CD4-positive, alpha-beta T cell treated with Interleukin-6 for 4 hours (primary cell): ENCODE results near the gene TCAP.
"Not testable (repeated sequence)": the region's sequence is repeated elsewhere in the genome, so short reads cannot be mapped to it uniquely, and the experiment has no call there.

ENCODE experiments used
- DNase-seq: peaks from one replicate; pipeline ENCODE4 v3.0.0-alpha.2; 2020; ENCODE audit warnings: mixed read lengths

The TCAP gene

GRCh38 chr17:39684369-39685192 lies 19.4 kb downstream of the TCAP start:
- no peak for DNase-seq

GRCh38 chr17:39687101-39687545 lies 22.0 kb downstream of the TCAP start:
- no peak for DNase-seq

DNA sequence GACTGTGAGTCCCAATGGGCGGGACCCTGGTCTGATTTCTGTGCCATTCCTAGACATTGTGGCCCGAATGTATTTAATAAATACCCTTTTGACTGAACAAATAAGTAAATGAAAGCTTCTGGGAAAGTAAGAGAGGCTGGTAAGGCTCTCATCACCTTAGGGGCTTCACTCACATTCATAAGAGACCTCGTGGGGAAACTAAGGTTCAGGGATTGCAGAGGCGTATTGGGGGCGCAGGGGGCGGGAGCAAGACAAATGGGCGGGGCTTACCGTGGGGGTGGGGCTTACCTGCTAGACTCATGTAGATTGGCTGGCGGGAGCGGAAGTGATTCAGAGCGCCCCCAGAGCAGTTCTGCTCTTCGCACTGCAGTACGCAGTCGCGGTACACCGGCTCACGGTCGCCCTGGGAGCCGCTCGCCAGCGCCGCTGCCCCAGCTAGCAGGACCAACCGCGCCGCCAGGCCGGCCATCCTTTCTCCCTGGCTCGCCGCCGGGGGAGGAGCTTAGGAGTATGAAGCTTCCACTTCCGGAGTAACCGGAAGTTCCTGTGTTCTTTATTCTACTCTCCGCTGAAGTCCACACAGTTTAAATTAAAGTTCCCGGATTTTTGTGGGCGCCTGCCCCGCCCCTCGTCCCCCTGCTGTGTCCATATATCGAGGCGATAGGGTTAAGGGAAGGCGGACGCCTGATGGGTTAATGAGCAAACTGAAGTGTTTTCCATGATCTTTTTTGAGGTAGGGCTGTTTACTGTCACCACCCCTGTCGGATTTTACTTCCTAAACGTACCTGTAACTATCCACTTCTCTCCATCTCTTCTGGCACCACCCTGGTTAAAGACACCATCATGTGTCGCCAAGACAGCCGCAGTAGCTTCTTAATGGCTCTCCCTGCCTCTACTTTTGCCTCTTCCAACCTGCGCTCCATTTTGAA lies 22.7 kb downstream of the TCAP start, which contains the start of gene PGAP3:
PGAP3 (minus strand) TSS at position 512 of the 929 bp plus-strand sequence; CDS start at position 469, 43 bp downstream.
- DNase-seq, result peak; percentile 87

GRCh38 chr17:39688475-39688835 lies 23.3 kb downstream of the TCAP start:
- DNase-seq, result no peak

- no peak for DNase-seq
These were observed 23.8 kb downstream of the TCAP start for GRCh38 chr17:39688945-39689344.

DNA sequence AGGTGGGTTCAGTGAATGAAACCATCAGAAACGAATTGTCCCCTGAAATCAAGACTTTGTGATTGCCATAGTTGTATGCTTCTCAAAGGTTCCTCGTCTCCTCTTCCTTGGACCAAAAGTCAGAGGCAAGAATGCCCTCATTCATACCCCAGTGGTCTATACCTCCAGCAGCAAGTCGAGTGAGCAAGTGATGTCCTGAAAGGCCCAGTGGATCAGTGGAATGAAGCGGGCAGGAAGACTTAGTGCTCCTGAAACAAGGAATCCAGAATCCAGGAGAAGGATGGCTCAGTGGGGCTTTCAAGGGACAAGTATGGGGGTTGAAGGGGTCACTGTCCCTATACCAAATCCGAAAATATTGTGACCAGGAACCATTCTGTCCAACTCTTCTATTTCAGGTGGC lies 29.4 kb downstream of the TCAP start:
- no peak for DNase-seq

DNA sequence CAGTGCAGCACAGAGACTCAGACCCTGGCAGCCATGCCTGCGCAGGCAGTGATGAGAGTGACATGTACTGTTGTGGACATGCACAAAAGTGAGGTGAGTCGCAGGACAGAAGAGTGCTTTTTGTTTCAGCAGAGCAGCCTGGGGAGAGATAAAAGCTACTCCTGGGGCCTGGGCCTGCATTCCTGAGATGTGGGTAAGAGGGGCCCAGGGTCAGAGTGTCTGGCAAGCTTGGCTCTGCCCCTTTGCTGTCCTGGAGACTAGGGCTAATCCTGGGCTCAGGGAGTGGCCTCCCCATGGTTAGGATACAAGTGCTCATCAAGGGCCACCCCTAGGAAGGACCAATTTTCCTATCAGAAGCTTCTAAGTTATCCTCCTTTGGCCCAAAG lies 29.9 kb downstream of the TCAP start:
- no peak for DNase-seq

- DNase-seq, result no peak
These were observed 31.6 kb downstream of the TCAP start for GRCh38 chr17:39696731-39697130.

DNA sequence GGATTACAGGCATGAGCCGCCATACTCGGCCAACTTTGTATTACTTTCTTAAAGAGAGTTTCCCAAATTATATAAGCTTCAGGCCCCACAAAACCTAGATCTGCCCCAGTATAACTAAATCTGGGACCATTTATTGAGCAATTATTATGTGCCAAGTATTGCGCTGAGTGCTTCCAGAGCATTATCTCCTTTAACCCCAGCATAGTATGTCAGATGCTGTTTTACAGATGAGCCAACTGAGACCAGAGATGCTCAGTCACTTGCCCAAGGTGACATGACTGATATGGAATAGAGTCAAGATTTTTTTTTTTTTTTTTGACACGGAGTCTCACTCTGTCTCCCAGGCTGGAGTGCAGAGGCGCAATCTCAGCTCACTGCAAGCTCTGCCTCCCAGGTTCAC lies 32.8 kb downstream of the TCAP start:
- DNase-seq, result no peak

DNA sequence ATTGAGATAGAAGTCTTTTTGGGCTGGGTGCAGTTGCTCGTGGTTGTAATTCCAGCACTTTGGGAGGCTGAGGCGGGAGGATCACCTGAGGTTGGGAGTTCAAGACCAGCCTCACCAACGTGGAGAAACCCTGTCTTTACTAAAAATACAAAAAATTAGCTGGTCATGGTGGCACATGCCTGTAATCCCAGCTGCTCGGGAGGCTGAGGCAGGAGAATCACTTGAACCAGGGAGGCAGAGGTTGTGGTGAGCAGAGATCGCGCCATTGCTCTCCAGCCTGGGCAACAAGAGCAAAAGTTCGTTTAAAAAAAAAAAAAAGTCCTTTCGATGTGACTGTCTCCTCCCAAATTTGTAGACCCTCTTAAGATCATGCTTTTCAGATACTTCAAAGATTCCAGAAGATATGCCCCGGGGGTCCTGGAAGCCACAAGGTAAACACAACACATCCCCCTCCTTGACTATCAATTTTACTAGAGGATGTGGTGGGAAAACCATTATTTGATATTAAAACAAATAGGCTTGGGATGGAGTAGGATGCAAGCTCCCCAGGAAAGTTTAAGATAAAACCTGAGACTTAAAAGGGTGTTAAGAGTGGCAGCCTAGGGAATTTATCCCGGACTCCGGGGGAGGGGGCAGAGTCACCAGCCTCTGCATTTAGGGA lies 34.1 kb downstream of the TCAP start:
- not testable (repeated sequence) for DNase-seq

DNA sequence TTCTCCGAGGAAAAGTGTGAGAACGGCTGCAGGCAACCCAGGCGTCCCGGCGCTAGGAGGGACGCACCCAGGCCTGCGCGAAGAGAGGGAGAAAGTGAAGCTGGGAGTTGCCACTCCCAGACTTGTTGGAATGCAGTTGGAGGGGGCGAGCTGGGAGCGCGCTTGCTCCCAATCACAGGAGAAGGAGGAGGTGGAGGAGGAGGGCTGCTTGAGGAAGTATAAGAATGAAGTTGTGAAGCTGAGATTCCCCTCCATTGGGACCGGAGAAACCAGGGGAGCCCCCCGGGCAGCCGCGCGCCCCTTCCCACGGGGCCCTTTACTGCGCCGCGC lies 34.6 kb downstream of the TCAP start, which contains the start of gene ERBB2:
ERBB2 (plus strand) TSS at position 247 of the 330 bp plus-strand sequence. CDS start 175 bp downstream, outside the sequence.
- no peak for DNase-seq

- no peak for DNase-seq
These were observed 35.2 kb downstream of the TCAP start for GRCh38 chr17:39700148-39700987.

DNA sequence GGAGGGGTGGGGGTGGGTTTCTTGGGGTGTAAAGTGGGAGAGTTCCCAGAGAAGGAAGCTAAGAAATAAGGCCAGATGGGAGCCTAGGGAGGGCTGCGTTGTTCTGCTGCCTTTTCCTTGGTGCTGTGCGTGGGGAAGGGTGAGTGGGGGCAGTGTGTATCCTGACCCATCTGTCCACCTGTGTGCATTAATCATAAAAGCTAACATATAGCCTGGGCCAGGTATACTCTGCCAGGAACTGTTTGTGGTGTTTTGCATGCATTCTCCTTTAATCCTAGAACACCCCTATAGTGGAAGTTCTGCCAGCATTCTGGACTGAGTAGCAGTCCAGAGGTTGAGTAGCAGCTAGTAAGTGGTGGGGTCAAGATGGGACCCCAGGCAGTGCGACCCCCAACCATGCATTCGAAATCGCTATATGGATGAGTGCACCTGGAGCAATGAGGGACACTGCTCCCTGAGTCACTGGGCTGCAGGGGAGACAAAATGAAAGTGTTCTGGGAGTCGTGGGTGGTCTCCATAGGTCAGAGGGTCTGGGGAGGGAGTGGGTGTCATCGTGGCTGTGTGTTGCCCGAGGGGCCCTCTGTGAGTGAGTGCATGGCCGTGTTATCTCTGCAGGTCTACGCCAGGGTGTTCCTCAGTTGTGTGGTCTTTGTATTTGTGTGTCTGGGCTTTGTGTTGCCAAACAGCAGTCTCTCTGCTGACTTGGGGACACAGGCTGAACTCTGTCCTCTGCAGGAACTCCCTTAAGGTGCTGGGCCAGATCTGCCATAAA lies 36.0 kb downstream of the TCAP start:
- no peak for DNase-seq

DNA sequence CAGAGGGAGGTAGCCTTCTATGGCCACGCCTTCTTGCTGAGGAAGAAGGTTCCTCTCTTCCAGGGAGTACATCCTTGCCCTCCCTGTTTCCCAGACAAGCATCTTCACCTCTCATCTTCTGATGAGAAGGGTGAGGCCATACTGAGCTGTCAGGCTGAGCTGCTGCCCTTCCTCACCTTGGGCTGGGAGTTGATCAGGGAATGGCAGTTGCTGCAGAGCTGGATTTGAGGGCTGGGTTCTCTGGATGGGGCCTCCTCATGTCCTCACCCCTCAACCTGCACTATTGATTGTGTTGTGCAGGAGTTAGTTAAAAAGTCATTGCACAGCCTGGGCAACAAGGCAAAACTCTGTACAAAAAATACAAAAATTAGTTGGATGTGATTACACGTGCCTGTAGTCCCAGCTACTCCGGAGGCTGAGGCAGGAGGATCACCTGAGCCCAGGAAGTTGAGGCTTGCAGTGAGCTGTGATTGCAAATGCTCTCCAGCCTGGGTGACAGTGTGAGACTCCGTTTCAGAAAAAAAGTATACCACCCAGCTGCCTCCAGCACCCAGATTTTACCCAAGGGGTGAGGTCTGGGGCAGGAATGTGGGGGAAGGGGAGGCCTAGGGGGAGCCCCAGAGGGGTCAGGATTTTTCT lies 36.8 kb downstream of the TCAP start:
- DNase-seq, result no peak

DNA sequence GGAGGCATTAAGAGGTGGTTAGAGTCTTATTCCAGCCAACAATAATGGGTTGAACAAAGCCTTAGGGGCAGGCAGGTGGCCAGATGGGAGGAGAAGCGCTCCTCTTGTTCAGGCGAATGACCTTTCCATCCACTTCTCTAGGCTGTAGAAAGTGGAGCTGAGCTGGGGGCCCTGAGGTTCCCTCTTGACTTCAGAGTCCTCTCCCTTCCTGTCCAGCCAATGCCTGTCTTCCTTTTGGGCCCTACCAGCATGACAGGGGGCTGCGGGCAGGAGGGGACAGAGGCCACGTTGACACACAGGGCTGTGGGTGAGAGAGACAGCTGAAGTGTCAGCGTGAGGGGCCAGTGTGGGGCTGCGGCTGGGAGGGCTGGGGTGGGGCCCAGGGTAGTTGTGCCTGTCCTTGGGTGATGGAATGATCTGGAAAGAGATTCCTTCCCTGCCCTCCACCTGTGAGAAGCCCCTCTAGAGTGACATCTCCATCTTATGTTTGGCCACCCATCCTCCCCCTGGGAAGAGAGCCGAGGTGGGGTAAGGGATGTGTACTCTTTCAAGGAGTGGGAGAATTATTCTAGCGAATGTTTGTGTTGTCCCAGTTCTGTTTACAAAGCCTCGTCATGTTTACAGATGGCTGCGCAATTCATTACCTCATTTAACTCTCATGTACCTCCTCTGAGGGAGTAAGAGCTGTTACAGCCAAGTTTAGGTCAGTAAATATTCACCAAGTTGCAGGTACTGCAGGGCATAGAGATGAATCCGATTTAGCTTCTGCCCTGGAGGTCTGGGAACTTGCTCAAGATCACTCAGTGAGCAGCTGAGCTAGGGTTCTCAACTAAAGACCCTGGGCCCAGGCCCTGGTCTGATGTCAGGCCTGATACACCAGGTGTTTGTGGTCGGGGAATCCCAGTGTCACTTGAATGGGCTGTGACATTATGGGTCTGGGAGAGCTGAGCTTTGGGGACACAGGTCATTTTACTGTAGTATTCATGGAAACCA lies 38.0 kb downstream of the TCAP start:
- DNase-seq, result no peak

DNA sequence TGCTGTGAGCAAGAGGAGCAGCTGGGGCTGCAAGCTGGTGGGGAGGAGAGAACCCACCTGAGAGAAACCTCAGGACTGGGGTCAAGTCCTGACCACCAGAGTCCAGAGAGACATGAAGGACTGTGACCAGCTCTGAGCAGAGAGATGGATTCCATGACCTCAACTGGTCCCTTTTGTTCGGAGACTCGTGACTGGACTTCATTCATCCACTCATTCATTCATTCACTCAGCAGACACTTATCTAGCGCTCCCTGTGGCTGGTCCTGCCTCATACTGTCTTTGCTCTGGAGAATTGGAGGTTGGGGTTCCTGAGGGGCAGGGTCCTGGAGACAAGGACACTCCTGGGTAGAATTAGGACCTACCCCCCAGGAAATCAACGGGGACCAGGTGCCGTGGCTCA lies 38.8 kb downstream of the TCAP start:
- no peak for DNase-seq

DNA sequence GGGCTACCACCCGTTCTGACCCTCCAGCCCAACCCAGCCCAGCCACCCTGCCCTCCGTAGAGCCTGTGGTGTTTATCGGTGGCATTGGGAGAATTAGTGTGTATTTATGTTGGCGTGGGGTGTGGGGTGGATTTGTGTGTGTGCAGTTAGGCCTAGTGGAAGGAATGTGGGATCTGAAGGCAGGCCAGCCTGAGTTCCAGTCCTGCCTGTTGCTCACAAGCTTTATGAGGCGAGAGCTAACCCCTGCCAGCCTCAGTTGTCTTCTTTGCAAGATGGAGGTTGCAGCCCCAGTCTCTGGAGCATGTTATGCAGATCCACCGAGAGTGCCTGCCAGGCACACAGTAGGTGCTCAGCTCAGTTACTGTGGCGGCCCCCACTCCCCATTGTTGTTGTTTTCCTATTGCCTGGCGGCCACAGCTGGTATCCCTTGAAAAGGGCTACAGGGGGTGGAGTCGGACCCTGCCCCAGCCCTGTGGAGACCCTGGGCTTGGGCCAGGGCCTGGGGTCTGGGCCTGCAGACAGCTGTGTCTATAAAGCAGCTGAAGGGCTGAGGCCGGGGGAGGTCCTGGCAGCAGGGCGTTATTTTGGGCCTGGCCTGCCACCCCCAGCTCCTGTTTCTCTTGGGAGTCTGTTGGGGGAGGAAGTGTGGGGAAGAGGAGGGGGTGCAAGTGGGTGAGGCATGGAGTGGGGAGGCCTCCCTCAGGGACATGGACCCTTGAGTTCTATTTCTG lies 39.8 kb downstream of the TCAP start:
- no peak for DNase-seq

- no peak for DNase-seq
These were observed 40.7 kb downstream of the TCAP start for GRCh38 chr17:39705786-39706348.

DNA sequence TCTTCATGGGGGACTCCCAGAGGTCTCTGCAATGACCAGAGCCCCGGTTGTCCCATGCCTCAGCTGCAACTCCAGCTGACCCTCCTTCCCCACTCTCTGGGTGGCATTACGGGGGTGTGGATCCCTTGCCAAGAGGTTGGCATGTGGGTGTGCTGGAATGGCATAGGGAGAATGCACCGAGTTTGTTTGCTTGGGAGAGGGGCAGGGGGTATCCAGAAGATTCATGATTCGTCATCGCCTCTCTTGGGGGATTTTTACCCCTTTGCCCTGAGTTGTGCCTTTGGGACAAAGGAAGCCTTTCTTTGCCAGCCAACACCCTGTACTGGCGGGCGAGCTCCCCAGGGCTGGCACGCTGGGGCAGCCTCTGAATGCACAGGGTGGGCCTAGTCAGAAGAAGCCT lies 41.2 kb downstream of the TCAP start:
- no peak for DNase-seq
